GM19468 (cell line): Measurements from ENCODE around the gene CCNYL1.

Source experiments
- ATAC-seq: cut with Tn5 transposase; IDR thresholded peaks from one replicate; pipeline ENCODE4 v1.9.1; 2021; ENCODE audit warnings: mild to moderate bottlenecking, moderate library complexity, moderate number of reproducible peaks; ENCODE audit not compliant: unreplicated experiment; ENCODE audit errors: extremely low read depth

The CCNYL1 gene

GRCh38 chr2:207763303-207763917 lies 52.0 kb downstream of the CCNYL1 start:
- no peak for ATAC-seq

- no peak for ATAC-seq
These were observed 52.7 kb downstream of the CCNYL1 start for GRCh38 chr2:207764096-207764630.

GRCh38 chr2:207765547-207765946 lies 54.1 kb downstream of the CCNYL1 start:
- no peak for ATAC-seq

- no peak for ATAC-seq
These were observed 54.7 kb downstream of the CCNYL1 start for GRCh38 chr2:207766041-207766551.

- ATAC-seq: no peak
These were observed 55.4 kb downstream of the CCNYL1 start for GRCh38 chr2:207766697-207767460.

- no peak for ATAC-seq
These were observed 56.2 kb downstream of the CCNYL1 start for GRCh38 chr2:207767461-207768167.

- no peak for ATAC-seq
These were observed 56.9 kb downstream of the CCNYL1 start for GRCh38 chr2:207768168-207768865.

- no peak for ATAC-seq
These were observed 57.6 kb downstream of the CCNYL1 start for GRCh38 chr2:207768866-207769596.

- ATAC-seq: no peak
These were observed 59.4 kb downstream of the CCNYL1 start for GRCh38 chr2:207770602-207771404.

- no peak for ATAC-seq
These were observed 60.0 kb downstream of the CCNYL1 start for GRCh38 chr2:207771421-207771820.

- ATAC-seq: no peak
These were observed 60.8 kb downstream of the CCNYL1 start for GRCh38 chr2:207772081-207772843.

GRCh38 chr2:207772844-207773205 lies 61.4 kb downstream of the CCNYL1 start:
- no peak for ATAC-seq

GRCh38 chr2:207775473-207775872 lies 64.0 kb downstream of the CCNYL1 start:
- no peak for ATAC-seq

GRCh38 chr2:207777124-207777523 lies 65.7 kb downstream of the CCNYL1 start:
- ATAC-seq: no peak

- no peak for ATAC-seq
These were observed 67.0 kb downstream of the CCNYL1 start for GRCh38 chr2:207778298-207778882.

- ATAC-seq: no peak
These were observed 68.1 kb downstream of the CCNYL1 start for GRCh38 chr2:207779523-207779922.

- no peak for ATAC-seq
These were observed 71.0 kb downstream of the CCNYL1 start for GRCh38 chr2:207782238-207783030.
